Stimulated activated CD4-positive, alpha-beta T cell treated with anti-CD3 and anti-CD28 coated beads, TNF-alpha, amount 100 ng/mL, for 48 hours (primary cell): ENCODE measurements around the gene SMAD7.

ENCODE experiments used
- DNase-seq, 3 donors: peaks; one replicate each; pipeline ENCODE4 v3.0.0-alpha.2; 2020; ENCODE audit warnings: low read depth in 3 of 3

The SMAD7 gene

GRCh38 chr18:48959921-48960920 lies 9.5 kb upstream of the SMAD7 start:
- DNase-seq = no peak

DNA sequence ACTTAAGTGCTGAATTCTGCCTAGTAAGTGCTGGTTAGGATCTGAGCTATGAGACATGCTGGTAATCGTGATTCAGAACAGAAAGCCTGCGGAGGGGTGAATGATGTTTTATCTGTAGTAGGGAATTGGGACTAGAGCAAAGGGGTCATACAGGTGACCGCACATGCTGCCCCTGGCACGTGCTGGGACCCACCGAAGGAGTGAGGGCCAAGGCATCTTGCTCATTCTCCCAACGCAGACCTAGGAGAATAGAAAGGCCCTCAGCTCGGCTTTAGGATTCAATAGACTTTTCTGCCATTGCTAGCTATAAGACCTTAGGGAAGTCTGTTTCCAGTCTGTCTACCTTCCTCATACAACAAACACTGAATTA lies 8.8 kb upstream of the SMAD7 start:
- no peak for DNase-seq

DNA sequence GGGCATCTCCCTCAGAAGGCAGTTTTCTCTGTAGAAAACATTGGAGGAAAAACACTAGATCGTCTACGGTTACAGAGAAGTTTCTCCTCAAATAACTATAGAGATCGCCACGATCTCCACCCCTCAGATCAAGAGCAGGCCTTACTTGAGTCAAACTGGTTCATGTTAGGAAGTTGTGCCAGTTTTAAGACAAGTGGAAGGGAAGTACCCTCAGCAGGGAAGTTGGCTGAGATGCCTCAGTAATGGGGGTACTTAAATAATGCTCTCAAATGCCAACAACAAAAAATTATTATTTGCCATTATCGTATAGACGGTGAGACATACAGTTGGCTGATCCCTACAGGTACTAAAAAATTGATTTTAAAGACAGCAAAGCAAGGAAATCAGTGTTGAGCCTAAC lies 8.2 kb upstream of the SMAD7 start:
- no peak for DNase-seq

DNA sequence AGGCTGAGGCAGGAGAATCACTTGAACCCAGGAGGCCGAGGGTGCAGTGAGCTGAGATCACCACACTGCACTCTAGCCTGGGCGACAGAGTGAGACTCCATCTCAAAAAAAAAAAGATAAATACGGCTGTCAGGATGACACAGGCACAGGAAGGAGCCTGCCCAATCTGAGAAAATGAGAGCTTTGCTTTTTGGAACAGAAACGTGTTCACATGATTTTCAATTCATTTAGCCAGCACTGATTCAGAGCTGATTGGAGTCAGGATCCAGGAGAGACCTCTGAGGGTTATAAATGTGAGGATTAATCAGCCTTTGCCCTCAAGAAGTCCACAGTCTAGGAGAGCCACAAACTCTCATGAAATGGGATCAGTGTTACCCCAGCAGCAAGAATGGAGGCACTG lies 6.9 kb upstream of the SMAD7 start:
- no peak for DNase-seq

DNA sequence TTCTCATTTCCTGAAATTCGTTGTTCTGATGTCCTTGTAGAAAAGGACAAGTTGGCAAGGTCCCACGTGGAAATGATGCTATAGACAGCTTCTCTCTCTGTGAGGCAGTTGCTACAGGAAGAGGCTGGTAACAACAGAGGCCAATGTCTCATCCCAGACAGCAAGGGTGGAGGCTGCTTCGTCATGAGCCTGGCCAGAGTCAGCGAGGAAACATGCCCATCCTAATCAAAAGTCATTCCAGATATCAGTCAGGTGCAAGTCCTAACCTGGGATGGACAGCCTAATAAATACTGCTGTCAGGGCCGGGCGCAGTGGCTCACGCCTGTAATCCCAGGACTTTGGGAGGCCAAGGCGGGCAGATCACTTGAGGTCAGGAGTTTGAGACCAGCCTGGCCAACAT lies 6.4 kb upstream of the SMAD7 start:
- no peak for DNase-seq

- DNase-seq = no peak
Measured at GRCh38 chr18:48956356-48956755, 5.6 kb upstream of the SMAD7 start.

- no peak for DNase-seq
Measured at GRCh38 chr18:48955830-48956261, 5.1 kb upstream of the SMAD7 start.

DNA sequence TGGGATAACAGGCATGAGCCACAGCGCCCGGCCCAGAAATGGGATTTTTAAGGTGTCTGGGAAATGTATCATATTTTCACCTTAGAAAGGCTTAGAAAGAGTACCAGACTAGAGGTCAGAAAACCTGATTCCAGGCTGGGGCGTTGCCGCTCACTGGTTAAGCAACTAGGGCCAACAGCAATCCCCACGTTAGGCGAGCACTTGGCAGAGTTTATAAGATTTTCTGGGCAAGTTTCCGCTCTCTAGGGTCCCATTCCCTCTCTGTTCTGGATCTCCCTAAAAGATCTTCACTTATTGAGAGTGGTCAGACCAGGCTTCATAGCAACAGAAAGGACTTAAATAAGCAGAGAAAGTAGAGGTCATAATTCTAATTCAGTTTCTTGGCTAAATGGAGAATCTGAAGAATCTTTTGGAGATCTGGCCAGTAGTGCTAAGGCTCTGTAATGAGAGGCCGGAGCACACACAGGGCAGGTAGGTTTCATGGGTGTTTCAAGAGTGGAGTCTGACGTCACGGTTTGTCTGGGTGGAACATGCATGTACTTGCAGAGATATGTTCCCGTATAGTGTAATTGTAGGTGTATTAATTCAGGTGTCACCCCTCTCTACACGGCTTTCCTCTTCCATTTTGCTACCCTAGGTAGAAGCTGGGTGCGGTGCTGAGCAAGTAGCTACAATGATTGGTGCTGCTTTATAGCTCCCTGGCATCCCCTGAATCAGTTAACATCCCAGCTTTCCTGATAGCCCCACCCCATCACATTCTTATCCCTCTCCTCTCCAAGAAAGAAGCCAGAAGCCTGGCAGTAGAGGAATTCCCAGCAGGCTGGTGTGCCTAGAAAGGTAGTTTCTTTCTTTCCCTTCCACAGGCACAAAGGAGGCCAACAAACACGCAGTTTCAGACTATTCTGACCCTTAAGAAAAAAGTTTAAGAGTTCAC lies 4.4 kb upstream of the SMAD7 start:
- no peak for DNase-seq

GRCh38 chr18:48953104-48953706 lies 2.4 kb upstream of the SMAD7 start:
- no peak for DNase-seq

DNA sequence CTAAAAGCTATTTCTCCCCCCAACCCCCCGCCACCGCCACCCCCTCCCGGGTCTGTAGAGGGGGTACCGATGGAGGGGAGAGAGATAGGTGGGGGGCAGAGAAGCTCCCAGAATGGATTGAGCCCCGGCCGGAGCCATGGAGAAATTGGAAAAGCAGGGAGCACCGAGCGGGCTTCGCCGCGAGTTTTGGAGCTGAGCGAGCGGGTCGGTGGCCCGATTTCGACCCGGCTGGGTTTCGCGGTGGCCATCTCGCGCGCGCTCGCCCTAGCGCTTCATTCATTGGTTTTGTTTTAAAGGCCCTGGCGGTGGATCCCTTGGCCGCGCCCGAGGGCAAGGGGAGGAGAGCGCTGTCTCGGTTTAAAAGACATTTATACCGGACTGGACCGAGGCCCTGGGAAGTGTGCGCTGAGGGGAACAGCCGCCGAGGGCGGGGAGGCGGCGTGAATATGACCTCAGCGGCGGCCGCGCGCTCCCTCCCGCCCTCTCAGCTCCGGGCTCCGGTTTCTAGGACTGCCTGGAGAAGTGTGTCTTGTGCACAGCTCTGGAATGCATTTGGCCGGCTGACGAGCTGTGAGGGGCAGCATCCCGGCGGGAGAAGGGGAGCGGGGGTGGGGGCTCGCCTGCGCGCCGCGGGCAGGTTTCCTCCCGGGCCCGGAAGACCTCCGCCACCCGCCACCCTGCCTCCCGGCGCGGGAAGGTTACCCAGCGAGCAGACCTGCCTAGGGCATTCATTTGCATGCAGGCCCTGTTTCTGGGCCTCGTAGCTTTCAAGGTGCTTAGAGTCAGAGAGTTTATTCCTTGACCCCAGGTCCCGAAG lies 1.7 kb upstream of the SMAD7 start:
- DNase-seq = peak in 1 of 3 donors; percentile 36

DNA sequence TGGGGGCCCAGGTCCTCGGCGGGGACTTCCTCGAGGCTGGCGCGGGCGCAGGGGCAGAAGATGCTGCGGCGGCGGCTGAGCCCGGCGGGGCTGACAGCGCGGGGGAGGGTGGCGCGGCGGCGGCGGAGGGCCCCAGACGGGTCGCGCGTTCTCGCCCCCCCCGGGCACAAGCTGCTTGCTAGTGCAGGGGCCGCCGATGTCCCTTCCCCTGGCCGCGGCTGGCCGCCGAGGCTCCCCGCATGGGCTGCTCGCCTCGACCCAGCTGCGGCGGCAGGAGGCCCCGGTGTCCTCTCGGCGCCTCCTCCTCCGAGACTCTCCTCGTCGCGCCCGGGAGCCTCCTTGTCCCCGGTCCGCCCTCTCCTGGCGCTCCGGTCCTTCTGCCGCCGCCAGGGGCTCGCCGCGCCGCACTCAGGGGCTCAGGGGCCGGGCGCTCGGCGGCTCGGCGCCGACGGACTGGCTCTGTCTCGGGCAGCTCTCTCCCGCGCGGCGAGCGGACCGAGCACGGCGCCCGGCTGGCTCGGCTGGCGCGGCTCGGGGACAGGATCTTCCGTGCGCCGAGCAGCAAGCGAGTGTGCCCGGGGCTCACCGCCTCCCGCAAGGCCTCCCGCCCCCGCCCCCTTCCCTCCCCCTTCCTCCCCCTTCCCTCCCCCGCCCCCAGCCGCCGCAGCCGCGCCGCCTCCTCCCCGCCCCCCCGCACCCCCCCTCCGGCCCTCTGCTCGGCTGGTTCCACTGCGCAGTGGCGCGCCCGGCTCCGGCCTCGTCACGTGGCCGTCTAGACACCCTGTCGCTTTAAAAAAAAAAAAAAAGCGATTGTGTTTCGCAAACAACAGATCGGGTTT lies 902 bp upstream of the SMAD7 start:
- peak in 2 of 3 donors; percentile 53 to 54 for DNase-seq

- no peak for DNase-seq
Measured at GRCh38 chr18:48949606-48950535, 894 bp downstream of the SMAD7 start.

- no peak for DNase-seq
Measured at GRCh38 chr18:48949050-48949605, 1.6 kb downstream of the SMAD7 start.

GRCh38 chr18:48948112-48949049 lies 2.4 kb downstream of the SMAD7 start:
- no peak for DNase-seq

- DNase-seq = no peak
Measured at GRCh38 chr18:48947560-48947959, 3.2 kb downstream of the SMAD7 start.

DNA sequence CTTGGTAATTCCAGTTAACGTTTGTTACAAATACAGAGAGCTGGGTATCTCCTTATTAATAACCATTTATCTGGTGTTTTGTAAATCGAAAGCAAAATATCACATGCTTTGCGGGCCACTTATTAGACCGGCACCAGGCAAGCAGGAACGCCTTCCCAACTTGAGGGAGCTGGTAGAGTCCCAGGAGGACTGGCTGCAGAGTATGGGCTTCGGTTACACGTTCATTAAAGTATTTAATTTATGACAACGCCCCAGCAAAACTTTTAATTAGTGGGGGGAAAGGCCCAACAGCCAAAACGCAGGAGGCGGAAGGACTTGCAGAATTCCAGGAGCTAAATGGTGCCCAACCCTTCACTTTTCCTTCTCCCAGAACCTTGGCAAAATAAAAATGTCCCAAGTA lies 3.7 kb downstream of the SMAD7 start:
- DNase-seq = no peak

DNA sequence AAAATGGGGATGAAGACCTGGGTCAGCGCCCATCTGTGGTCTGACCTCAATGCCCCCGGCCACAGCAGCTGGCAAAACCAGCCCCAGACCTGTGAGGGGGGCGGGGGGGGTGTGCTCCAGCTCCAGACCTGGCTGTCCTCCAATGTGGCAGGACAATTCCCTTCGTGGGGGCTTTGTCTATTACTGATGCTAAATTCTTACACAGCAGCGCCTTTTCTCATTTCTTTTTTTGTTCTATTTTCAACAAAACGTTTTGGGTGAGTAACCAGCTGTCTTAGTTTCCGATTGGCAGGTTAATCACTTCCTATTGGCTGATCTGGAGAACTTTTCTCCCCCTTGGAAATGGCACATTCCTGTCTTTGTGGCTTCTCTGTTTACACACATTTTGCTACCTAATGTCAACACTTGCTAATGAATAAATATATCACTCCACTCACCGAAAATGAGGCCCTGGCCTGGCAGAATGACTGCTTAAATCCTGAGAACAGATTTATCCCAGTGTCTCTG lies 4.4 kb downstream of the SMAD7 start:
- DNase-seq = no peak

DNA sequence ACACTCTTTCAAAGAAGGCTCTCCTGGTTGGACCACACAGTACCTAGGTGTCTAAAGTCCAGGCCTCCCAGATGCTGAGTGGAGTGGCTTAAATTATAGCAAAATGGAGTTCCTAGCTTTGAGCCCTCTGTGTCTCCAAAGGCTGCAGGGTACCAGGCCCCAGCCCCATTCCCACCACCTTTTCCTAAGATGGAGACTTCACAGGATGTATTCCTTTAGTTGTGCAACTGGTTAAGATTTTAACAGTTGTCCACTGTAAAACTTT lies 4.9 kb downstream of the SMAD7 start:
- DNase-seq = no peak
